ENCODE measurements around the gene ZNF845. TPM values are rescaled to one million over a fixed set of nuclear protein-coding genes. Genes with fewer than 3 reads are reported as not detected.
"Not testable (repeated sequence)": the region's sequence is repeated elsewhere in the genome, so short reads cannot be mapped to it uniquely, and the experiment has no call there.

The ZNF845 gene
- polyA plus RNA-seq, 3 donors: 8.4 to 10.4 (median 8.4) TPM

- DNase-seq (ENCODE audit: extremely low read depth in 1 of 11, low read depth in 9 of 11, low spot score in 4 of 11): peak; percentile 46 to 91 (median 74)
Observed at GRCh38 chr19:53365134-53365898, 31.8 kb downstream of the ZNF845 start, which contains the start of gene ZNF525. Gene ZNF525, plus strand, starts transcription at chr19:53365705. Its CDS starts 6,577 bp downstream, at chr19:53372282.

GRCh38 chr19:53365899-53366493 lies 32.4 kb downstream of the ZNF845 start:
- DNase-seq (ENCODE audit: extremely low read depth in 1 of 11, low read depth in 9 of 11, low spot score in 4 of 11): peak in 2 of 11 donors; percentile 1 to 12

- no peak for DNase-seq (ENCODE audit: extremely low read depth in 1 of 11, low read depth in 9 of 11, low spot score in 4 of 11)
Observed at GRCh38 chr19:53372196-53372595, 38.6 kb downstream of the ZNF845 start.

GRCh38 chr19:53374288-53374687 lies 40.7 kb downstream of the ZNF845 start:
- DNase-seq (ENCODE audit: extremely low read depth in 1 of 11, low read depth in 9 of 11, low spot score in 4 of 11): no peak

- no peak for DNase-seq (ENCODE audit: extremely low read depth in 1 of 11, low read depth in 9 of 11, low spot score in 4 of 11)
Observed at GRCh38 chr19:53374743-53375142, 41.2 kb downstream of the ZNF845 start.

GRCh38 chr19:53381376-53381775 lies 47.8 kb downstream of the ZNF845 start:
- no peak for DNase-seq (ENCODE audit: extremely low read depth in 1 of 11, low read depth in 9 of 11, low spot score in 4 of 11)

GRCh38 chr19:53388168-53388567 lies 54.6 kb downstream of the ZNF845 start:
- no peak for DNase-seq (ENCODE audit: extremely low read depth in 1 of 11, low read depth in 9 of 11, low spot score in 4 of 11)

- DNase-seq (ENCODE audit: extremely low read depth in 1 of 11, low read depth in 9 of 11, low spot score in 4 of 11): no peak
Observed at GRCh38 chr19:53388904-53389303, 55.4 kb downstream of the ZNF845 start.

GRCh38 chr19:53389571-53389970 lies 56.0 kb downstream of the ZNF845 start:
- no peak for DNase-seq (ENCODE audit: extremely low read depth in 1 of 11, low read depth in 9 of 11, low spot score in 4 of 11)

- DNase-seq (ENCODE audit: extremely low read depth in 1 of 11, low read depth in 9 of 11, low spot score in 4 of 11): no peak
Observed at GRCh38 chr19:53389978-53390377, 56.4 kb downstream of the ZNF845 start.

- peak in 7 of 11 donors; percentile 26 to 59 (median 41) for DNase-seq (ENCODE audit: extremely low read depth in 1 of 11, low read depth in 9 of 11, low spot score in 4 of 11)
Observed at GRCh38 chr19:53394522-53394973, 61.0 kb downstream of the ZNF845 start.

- DNase-seq (ENCODE audit: extremely low read depth in 1 of 11, low read depth in 9 of 11, low spot score in 4 of 11): peak; percentile 78 to 90 (median 87)
Observed at GRCh38 chr19:53394974-53395839, 61.7 kb downstream of the ZNF845 start, which contains the start of gene ZNF765. Gene ZNF765, plus strand, starts transcription at chr19:53395149. Its CDS starts 2,867 bp downstream, at chr19:53398016.

- not testable (repeated sequence) for DNase-seq (ENCODE audit: extremely low read depth in 1 of 11, low read depth in 9 of 11, low spot score in 4 of 11)
Observed at GRCh38 chr19:53395840-53396524, 62.4 kb downstream of the ZNF845 start.

- DNase-seq (ENCODE audit: extremely low read depth in 1 of 11, low read depth in 9 of 11, low spot score in 4 of 11): no peak
Observed at GRCh38 chr19:53396525-53396868, 62.9 kb downstream of the ZNF845 start.

GRCh38 chr19:53397918-53398317 lies 64.4 kb downstream of the ZNF845 start:
- not testable (repeated sequence) for DNase-seq (ENCODE audit: extremely low read depth in 1 of 11, low read depth in 9 of 11, low spot score in 4 of 11)
